Stimulated activated CD4-positive, alpha-beta T cell treated with anti-CD3 and anti-CD28 coated beads, Interleukin-15, amount 100 ng/mL, for 1 hour (primary cell): Measurements from ENCODE around the gene RAB1B.

Source experiments
- DNase-seq, 2 donors: peaks; one replicate each; pipeline ENCODE4 v3.0.0-alpha.2; 2020; ENCODE audit warnings: low read depth in 1 of 2, low spot score in 1 of 2

Gene RAB1B

DNA sequence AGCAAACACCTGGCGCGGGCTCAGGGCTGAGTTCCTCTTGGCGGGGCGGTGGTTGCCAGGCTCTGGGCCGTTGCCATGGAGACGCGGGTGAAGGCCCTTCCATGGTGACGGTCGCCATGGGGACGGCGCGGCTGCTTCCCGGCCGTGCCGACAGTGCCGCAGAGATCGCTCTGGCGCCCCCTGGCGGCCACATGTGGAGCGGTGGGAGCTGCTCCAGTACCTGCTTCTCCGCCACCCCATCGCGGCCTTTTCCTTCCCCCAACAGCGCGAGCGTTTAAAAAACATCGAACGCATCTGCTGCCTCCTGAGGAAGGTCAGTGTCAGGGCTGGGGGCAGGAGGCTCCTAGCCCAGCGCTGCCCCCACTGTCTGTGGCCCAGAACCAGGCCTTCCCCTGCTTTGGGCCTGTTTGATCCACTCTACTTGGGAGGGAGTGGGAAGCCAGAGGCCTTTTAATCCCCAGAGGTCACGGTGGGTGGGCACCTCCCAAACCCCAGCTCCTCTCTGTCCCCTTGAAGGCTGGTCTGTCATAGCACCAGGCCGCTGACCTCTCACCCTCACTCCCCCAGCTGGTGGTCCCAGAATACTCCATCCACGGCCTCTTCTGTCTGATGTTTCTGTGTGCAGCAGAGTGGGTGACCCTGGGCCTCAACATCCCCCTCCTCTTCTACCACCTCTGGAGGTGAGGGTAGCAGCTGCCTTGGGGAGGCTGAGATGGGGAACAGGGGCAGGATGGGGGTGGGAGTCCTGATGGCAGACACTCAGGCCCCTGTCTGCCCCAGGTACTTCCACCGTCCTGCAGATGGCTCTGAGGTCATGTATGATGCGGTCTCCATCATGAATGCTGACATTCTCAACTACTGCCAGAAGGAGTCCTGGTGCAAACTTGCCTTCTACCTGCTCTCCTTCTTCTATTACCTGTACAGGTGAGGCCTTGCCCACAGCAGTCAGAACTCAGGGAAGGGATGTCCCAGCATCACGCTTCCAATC, 14.3 kb downstream of the RAB1B start:
- DNase-seq: peak; percentile 96 to 99

DNA sequence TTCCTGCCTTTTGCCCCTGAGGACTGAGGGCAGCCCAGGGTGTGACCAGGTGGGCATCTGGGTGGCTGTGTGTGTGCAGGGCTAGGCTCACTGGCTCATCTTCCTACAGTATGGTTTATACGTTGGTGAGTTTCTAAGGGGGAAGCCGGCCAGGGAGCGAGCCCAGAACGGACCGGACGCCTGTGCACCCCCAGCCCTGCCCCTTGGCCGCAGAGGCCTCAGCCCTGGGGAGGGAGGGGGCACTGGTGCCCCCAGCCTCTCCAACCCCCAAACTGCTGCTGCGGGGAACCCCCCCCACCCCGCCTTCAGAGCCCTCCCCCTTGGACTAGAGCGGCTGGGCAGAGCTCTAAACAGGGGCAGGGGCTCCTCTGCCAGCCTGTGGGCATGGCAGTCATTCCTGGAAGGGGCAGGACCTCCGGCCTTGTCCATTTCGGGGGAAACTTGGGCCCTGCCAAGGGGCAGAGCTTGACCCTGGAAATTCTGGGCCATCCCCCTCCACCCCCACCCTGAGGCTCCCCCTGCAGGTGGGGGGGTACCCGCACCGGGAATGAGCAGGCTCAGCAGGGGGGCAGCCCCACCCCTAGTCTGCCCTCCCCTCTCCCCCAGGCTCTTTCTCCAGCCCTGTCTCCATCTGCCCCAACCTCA, 15.1 kb downstream of the RAB1B start:
- no peak for DNase-seq

DNA sequence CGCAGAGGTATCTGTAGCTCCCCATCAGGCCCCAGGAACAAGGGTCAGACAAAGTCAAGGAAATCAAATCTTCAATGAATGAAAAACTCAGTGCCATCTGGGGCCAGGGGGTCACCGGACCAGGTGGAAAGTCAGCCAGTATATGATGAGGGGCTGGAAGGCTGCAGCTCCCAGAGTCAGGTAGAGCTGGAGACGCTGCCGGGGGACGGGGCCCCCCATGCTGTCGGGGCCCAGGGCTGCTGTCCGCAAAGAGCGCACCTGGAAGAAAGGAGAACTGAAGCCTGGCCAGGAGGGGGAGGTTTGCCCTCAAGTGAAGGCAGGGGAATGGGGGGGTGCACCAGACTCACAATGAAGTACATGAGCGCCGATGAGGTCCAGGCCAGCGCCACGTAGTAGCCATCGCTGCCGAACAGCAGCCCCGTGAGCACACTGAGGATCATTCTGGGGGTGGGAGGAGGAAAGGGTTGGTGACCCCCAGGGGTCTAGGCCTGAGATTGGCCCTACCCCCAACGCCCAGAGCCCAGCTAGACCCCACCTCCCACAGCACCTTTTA, 16.2 kb downstream of the RAB1B start:
- DNase-seq: no peak

DNA sequence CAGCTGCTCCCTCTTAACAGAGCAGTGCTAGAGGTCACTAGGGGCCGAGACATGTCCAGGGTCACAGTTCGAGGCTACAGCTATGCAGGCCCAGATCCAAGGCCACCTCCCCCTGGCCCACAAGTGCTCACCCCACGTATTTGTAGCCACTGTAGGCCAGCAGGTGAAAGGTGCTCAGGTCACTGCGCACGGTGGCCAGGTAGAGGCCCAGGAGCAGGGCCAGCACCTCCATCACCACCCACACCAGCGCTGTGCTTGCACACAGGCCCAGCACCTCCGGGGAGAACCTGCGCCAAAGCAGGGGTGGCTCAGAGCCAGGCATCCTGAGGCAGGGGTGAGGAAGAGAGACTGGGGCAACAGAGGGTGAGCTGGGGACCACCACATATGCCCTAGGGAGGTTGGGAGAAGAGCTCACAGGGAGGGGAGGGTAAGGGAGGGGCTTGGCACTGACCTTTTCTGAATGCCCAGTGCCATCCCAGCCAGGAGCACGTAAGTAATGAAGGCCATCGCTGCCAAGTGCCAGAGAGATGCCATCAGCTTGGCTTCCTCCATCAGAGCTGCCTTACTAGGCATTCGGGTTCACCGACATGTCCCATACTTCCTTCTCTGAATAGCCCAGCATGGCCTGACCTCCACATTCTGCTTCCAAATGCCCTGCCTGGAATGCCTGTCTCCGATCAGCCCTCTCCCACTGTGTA, 17.0 kb downstream of the RAB1B start:
- no peak for DNase-seq

DNA sequence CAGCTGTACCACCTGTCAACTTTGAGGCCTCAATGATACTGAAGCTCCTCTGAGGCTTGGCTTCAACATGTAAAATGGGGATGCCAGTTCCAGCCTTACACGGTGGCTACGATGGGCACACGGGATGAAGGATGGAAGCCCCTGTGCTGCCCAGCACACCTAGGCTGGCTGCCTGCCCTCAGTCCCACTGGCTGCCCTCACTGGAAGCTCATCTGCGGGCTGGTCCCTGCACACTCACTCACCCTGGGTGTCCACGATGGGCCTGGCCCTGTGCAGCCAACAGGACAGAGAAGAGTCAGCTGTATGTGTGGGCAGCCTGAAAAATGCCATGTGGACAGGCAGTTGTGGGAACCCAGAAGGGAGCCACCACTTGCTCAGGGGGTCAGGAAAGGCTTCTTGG, 18.3 kb downstream of the RAB1B start:
- DNase-seq: no peak

DNA sequence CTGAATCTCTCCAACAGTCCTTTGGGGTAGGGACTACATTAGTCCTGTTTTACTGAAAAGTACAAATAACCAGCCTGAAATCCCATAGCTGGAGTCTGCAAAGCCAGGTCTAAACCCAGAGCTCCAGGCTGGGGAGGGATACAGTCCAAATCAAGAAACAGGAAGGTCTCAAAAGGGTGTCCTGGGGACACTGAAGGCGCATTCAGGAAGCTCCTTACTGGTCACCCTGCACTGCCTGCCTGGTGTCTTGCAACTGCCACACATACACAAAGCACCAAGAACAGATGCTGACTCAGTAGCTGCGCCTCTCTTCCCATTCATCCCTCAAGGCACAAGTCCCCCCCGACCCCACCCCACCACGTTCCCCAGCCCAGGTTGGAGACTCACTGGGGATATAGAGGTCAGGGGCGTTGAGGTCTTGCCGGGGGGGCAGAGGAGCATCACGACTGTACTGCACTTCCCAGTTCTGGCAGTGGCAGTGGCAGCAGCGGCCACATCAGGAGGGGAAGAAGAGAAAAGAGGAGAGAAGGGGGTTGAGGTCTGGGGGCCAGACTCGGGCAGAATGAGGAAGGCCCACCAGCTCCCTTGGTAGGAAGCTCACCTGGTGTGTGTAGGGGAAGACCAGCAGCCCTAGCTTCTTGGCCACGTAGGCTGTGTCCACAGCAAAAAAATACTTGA, 18.9 kb downstream of the RAB1B start:
- DNase-seq: no peak

DNA sequence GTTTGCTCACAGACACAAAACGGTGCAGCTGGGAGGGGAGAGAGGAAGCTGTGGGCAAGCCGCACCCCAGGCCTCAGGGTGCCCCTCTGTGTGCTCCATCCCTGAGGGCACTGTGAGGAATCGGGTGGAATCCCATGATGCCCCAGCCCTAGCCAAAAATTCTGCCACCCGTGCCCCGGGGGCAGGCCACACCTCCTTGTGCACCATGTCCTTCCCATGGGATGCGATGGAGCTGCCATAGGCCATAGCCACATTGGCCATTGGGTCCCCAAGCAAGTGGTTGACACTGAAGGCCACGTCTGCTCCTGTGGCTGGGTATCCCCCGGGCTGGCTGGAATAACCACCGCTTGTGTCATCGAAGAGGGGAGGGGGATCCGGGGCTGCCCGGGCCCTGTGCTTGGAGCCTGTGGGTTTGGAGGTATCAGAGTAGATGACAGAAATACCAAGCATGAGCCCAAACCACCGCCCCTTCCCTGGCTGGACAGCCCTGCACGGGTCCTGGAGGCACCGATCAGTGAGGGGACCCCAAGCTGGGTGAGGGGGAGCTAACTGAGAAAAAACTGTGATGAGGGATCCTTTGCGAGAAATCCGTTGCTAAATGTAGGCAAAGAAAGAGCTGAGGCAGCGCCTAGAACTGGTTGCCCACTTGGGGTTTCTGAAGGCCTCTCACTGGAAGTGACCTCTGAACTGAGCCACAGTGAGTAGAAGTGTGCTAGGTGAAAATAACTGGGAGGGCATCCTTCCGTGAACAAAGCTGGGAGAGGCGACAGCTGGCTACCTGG, 19.6 kb downstream of the RAB1B start:
- DNase-seq: no peak

DNA sequence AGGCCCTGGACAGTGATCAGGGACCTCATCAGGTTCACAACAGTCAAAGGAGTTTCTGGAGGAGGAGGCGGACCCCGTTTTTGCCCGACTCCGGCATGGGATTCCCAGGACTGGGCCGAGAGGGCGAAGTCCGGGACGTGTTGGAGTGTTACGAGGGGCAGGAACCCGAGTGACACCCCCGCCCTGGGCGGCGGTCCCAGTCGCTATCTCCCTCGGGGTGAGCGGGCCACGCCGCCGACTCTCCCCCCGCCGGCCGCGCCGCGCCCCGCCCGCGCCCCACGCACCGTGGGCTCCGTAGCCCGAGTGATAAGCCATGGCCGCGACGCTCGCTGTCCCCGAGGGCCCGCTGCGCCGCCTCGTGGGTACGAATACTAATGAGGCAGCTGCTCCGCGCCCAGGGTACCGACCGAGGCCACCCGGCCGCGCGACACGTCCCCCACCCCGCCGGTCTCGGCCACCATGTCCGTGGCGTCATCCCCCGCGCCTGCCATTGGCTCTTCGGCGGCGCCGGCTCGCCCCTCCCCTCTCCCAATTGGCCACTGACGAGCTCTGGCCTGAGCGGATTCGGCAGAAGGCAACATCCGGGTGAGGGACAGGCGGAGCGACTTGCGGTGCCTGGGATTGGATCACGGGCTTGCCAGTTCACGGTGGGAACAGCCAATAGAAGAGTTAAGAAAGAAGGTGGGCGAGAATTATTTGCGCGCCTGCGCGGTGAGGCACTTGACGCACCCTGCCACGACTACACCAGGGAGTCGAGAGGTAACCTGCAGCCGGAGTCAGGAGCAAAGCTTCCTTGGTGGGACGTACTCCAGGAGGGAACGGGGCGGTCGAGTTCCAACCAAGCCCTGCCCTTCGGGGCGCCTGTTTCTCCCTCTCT, 20.5 kb downstream of the RAB1B start, which contains the start of gene YIF1A:
YIF1A (minus strand) TSS at position 473 of the 877 bp plus-strand sequence; CDS start at position 315, 158 bp downstream.
- DNase-seq: peak; percentile 94 to 96

DNA sequence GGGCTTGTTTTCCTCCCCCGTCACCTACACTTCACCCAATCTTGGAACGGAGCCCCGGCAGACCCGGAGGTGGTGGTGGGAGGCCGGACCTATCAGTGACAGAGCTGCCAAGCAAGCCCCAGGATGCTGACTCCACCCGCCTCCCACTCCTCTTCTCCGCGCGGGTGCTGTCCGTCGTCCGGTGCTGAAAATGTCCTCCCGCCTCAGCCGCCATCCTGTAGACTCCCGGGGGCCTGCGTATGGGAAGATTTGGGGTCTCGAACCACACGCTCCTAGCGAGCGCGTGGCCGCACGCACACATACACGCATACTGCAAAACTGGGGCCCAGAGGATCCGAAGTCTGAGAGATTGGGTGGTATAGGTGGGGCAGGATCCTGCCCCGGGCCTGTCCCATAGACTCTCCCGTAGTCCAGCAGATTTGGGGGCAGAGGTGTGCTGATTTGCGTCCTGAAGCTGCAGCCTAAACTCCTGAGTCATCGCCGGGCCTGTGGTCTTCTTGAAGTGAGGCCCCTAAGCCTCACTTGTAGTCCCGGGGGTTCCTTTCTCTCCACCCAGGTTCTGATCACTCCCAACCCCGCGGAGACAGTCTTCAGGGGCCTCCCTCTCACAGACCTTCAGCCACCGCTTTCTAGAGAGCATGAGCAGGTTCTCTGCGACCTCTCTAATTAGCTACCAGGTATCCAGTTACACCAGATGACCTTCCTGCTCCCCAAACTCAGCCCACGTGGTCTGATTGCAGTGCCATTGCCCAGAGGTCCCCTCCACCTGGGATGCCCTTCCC, 21.3 kb downstream of the RAB1B start:
- DNase-seq: peak in 1 of 2 donors; percentile 70

DNA sequence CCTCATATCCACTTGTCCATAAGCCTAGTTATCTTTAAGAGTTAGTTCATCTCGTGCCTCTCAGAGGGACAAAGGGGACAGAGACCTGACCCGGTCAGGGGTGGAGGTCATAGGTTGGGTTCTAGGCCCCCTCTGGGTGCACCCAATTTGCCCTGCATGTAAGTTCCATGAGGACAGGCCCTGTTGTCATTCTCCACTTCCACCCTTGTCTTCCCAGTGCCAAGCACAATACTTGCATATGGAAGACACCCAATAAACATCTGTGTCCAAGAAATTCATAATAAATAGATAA, 21.8 kb downstream of the RAB1B start:
- DNase-seq: no peak

DNA sequence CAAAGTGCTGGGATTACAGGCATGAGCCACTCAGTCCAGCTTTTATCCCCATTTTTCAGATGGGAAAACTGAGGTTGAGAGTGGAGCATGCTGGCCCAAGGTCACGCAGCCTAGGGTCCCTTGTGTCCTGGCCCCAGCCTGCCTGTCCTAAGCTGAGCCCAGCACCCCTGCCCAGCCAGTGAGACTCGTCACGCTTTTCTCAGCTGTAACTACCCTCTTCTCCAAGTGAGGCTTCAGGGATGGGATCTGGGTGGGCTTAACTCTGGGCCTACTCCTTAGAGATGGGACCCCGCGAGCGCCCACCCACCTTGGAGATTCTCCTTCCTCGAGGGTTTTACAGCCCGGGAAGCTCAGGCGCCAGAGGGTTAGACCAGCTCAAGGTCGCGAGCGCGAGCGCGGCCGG, 22.9 kb downstream of the RAB1B start:
- DNase-seq: no peak

DNA sequence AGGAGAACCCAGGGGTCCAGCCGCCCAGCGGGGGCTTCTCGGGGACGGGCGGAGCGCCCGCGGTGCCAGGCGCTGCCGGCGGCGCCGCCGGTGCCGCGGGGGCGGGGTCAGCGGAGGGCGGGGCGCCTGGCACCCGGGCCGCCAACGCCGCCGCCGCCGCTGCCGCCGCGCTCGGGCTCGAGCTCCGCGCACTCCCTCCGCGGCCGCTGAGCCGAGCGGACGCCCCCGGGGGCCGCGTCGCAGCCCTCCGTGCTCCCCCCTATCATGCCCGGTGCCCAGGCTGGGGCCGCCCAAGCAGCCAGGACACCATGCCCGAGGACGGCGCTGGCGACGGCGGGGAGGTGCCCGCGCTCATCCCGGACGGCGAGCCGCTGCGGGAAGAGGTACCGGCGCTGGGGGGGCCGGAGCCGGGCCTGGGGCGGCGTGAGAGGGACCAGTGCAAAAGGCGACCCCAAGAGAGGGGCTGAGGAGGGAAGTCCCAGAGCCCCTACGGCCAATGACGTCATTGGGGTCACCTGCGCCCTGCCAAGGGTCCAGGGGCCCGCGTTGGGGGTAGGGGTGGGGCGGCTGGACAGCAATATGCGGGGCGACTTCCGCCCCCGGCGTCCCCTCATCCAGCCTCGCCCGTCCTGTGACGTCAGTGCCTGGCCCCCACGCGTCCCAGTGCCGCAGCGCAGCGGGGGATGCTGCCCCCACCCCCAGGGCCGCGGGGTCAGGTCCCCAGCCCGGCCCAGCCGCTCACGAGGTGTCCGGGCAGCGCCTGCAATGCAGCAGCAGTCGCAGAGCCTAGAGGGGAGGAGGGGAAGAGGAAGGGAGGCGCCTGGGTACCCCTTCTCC, 23.5 kb downstream of the RAB1B start, which contains the start of gene TMEM151A:
TMEM151A (plus strand) TSS at position 189 of the 837 bp plus-strand sequence; CDS start at position 309, 120 bp downstream.
- DNase-seq: no peak

DNA sequence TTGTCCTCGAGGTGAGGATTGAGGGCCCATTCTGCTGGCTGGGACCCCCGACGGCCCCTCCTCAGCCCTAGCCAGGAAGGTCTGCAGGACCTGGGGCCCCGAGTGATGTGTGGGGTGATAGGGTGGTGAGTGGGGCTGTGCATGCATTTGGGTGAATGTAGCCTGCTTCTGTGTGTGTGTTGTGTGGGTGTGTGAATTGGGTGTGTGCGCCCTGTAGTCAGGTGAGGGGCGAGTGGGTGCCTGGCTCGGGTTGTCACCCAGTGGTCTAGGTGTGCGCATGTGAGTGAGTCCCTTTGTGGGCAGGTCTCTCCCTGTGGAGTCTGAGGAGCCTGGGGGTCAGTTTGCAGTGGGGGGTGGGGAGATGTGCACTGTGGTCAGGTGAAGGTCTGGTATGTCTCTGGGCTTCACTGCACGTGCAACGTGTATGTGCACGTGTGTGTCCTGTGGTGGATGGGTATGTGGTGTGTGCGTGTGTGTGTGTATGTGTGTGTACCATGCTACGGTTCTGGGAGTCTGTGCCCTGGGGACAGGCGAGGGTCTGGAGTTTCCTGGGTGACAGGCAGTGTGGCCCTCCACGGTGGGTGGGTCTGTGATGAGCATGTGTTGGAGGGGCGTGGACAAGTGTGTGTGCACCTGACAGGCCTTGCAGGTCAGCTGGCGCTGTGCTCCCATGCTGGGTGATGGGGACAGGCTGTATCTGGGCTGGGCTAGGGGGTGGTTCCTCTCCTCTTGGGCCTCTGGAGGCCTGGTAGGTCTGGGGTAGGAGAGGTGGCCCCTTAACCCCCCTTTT, 24.3 kb downstream of the RAB1B start:
- DNase-seq: no peak

DNA sequence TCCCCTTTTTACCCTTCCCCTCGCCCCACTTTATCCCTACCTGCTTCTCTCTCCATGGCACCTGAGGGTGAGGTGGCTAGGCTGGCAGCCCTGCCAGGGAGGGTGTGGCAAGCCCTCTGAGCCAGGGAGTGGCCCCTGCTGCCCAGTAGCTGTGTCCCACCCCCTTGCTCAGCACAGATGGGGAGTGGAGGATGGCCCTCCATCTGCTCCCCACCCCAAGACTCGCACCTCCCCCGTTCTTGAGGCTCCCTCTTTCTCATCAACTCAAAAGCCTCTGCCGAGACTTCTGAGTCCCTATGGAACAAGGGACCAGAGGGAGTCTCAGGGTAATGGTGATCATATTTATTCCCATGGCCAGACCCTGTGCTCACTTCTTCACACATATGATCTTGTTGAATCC, 24.9 kb downstream of the RAB1B start:
- DNase-seq: no peak

DNA sequence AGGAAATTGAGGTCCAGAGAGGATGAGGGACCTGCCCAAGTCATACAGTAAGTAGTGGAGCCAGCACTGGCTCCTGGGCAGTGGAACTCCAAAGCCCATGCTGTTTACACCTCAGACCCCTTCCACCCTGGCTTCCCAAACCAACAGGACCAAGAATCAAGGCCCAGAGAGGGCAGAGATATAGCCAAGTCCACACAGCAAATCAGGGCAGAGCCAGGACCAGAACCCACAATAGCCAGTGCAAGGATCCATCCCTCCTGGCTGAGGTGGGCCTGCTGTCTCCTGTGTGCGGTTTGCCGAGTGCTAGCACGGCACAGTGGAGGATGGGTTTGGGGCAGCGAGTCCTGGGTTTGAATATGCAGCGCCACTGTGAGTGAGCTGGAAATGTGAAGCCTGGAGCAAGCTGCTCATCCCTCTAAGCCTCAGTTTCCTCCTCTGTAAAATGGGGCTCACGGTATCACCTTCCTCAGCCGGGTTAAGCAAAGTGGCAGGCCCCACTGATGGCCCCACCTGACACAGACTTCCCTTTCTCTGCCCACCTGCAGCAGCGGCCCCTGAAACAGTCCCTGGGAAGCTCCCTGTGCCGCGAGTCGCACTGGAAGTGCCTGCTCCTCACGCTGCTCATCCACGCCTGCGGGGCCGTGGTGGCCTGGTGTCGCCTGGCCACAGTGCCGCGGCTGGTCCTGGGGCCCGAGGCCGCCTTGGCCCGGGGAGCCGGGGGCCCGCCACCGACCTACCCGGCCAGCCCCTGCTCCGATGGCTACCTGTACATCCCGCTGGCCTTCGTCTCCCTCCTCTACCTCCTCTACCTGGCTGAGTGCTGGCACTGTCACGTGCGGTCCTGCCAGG, 25.6 kb downstream of the RAB1B start:
- no peak for DNase-seq
